ENCODE data around the gene CUL4B.
"Not testable (repeated sequence)": the region's sequence is repeated elsewhere in the genome, so short reads cannot be mapped to it uniquely, and the experiment has no call there.

Gene CUL4B

GRCh38 chrX:120560842-120561633 lies at the start of gene CUL4B:
Gene CUL4B (minus strand): TSS chrX:120560962. CDS start chrX:120560638, 324 bp downstream.
- no peaks in the 10 kb centered on the region for H3K9me3 ChIP-seq (ENCODE audit: control insufficient read depth, low read length)
- no peaks in the 10 kb centered on the region for H3K36me3 ChIP-seq (ENCODE audit: control insufficient read depth, insufficient read depth, low read length)
- H3K9ac ChIP-seq (ENCODE audit: low read length) = peak within 1 kb of the TSS; percentile 93
- H3K27me3 ChIP-seq (ENCODE audit: control insufficient read depth, insufficient read depth, low read length) = no peaks in the 10 kb centered on the region
- H3K4me1 ChIP-seq (ENCODE audit: control insufficient read depth, insufficient read depth, low read length) = peaks cover 16% of the 10 kb centered on the region
- H3K4me3 ChIP-seq (ENCODE audit: low read length) = peak within 1 kb of the TSS; percentile 54

GRCh38 chrX:120604361-120604782 lies 43.6 kb upstream of the CUL4B start:
- H3K4me3 ChIP-seq (ENCODE audit: low read length) = peak overlapping the region; percentile 80

GRCh38 chrX:120603707-120604360 lies 43.1 kb upstream of the CUL4B start, which contains the start of gene MCTS1:
Gene MCTS1 (plus strand): TSS chrX:120604101. CDS start chrX:120604237, 136 bp downstream.
- peak within 1 kb of the TSS; percentile 80 for H3K4me3 ChIP-seq (ENCODE audit: low read length)
- H3K9ac ChIP-seq (ENCODE audit: low read length) = peak within 1 kb of the TSS; percentile 98
- H3K36me3 ChIP-seq (ENCODE audit: control insufficient read depth, insufficient read depth, low read length) = no peaks in the 10 kb centered on the region
- H3K4me1 ChIP-seq (ENCODE audit: control insufficient read depth, insufficient read depth, low read length) = peaks cover 5% of the 10 kb centered on the region
- no peaks in the 10 kb centered on the region for H3K27me3 ChIP-seq (ENCODE audit: control insufficient read depth, insufficient read depth, low read length)
- H3K9me3 ChIP-seq (ENCODE audit: control insufficient read depth, low read length) = no peaks in the 10 kb centered on the region

More at GRCh38 chrX:120604361-120604782, 43.6 kb upstream of the CUL4B start:
- Histone ChIP-seq H3K9me3 (ENCODE audit: control insufficient read depth, low read length) (no peaks in the 10 kb centered on the region), H3K27me3 (ENCODE audit: control insufficient read depth, insufficient read depth, low read length) (no peaks in the 10 kb centered on the region), H3K36me3 (ENCODE audit: control insufficient read depth, insufficient read depth, low read length) (no peaks in the 10 kb centered on the region), H3K4me1 (ENCODE audit: control insufficient read depth, insufficient read depth, low read length) (peaks cover 5% of the 10 kb centered on the region), H3K9ac (ENCODE audit: low read length) (peak overlapping the region; percentile 98)

GRCh38 chrX:120585702-120586101 lies 24.9 kb upstream of the CUL4B start:
- Histone ChIP-seq H3K27me3 (ENCODE audit: control insufficient read depth, insufficient read depth, low read length) (no peaks in the 10 kb centered on the region), H3K9me3 (ENCODE audit: control insufficient read depth, low read length) (no peaks in the 10 kb centered on the region), H3K4me3 (ENCODE audit: low read length) (no peak overlapping the region), H3K9ac (ENCODE audit: low read length) (no peak overlapping the region), H3K4me1 (ENCODE audit: control insufficient read depth, insufficient read depth, low read length) (no peaks in the 10 kb centered on the region), H3K36me3 (ENCODE audit: control insufficient read depth, insufficient read depth, low read length) (no peaks in the 10 kb centered on the region)

GRCh38 chrX:120575379-120576114 lies 14.8 kb upstream of the CUL4B start:
- no peaks in the 10 kb centered on the region for H3K27me3 ChIP-seq (ENCODE audit: control insufficient read depth, insufficient read depth, low read length)
- no peaks in the 10 kb centered on the region for H3K4me1 ChIP-seq (ENCODE audit: control insufficient read depth, insufficient read depth, low read length)
- no peak overlapping the region for H3K4me3 ChIP-seq (ENCODE audit: low read length)
- H3K9me3 ChIP-seq (ENCODE audit: control insufficient read depth, low read length) = no peaks in the 10 kb centered on the region
- no peaks in the 10 kb centered on the region for H3K36me3 ChIP-seq (ENCODE audit: control insufficient read depth, insufficient read depth, low read length)
- H3K9ac ChIP-seq (ENCODE audit: low read length) = no peak overlapping the region

GRCh38 chrX:120573806-120574205 lies 13.0 kb upstream of the CUL4B start:
- not testable (repeated sequence) for H3K9ac ChIP-seq (ENCODE audit: low read length); H3K27me3 ChIP-seq (ENCODE audit: control insufficient read depth, insufficient read depth, low read length); H3K4me1 ChIP-seq (ENCODE audit: control insufficient read depth, insufficient read depth, low read length); H3K36me3 ChIP-seq (ENCODE audit: control insufficient read depth, insufficient read depth, low read length); H3K9me3 ChIP-seq (ENCODE audit: control insufficient read depth, low read length); H3K4me3 ChIP-seq (ENCODE audit: low read length)

- Histone ChIP-seq H3K9ac (ENCODE audit: low read length) (no peak overlapping the region), H3K9me3 (ENCODE audit: control insufficient read depth, low read length) (no peaks in the 10 kb centered on the region), H3K27me3 (ENCODE audit: control insufficient read depth, insufficient read depth, low read length) (no peaks in the 10 kb centered on the region), H3K36me3 (ENCODE audit: control insufficient read depth, insufficient read depth, low read length) (no peaks in the 10 kb centered on the region), H3K4me3 (ENCODE audit: low read length) (no peak overlapping the region), H3K4me1 (ENCODE audit: control insufficient read depth, insufficient read depth, low read length) (peaks cover 4% of the 10 kb centered on the region)
Observed at GRCh38 chrX:120570011-120570600, 9.3 kb upstream of the CUL4B start.

- Histone ChIP-seq H3K27me3 (ENCODE audit: control insufficient read depth, insufficient read depth, low read length) (no peaks in the 10 kb centered on the region), H3K9ac (ENCODE audit: low read length) (no peak overlapping the region), H3K36me3 (ENCODE audit: control insufficient read depth, insufficient read depth, low read length) (no peaks in the 10 kb centered on the region), H3K4me1 (ENCODE audit: control insufficient read depth, insufficient read depth, low read length) (peaks cover 4% of the 10 kb centered on the region), H3K4me3 (ENCODE audit: low read length) (no peak overlapping the region), H3K9me3 (ENCODE audit: control insufficient read depth, low read length) (no peaks in the 10 kb centered on the region)
Observed at GRCh38 chrX:120568609-120569008, 7.8 kb upstream of the CUL4B start.

GRCh38 chrX:120568035-120568434 lies 7.3 kb upstream of the CUL4B start:
- Histone ChIP-seq H3K9ac (ENCODE audit: low read length) (no peak overlapping the region), H3K36me3 (ENCODE audit: control insufficient read depth, insufficient read depth, low read length) (no peaks in the 10 kb centered on the region), H3K27me3 (ENCODE audit: control insufficient read depth, insufficient read depth, low read length) (no peaks in the 10 kb centered on the region), H3K9me3 (ENCODE audit: control insufficient read depth, low read length) (no peaks in the 10 kb centered on the region), H3K4me3 (ENCODE audit: low read length) (no peak overlapping the region), H3K4me1 (ENCODE audit: control insufficient read depth, insufficient read depth, low read length) (peaks cover 8% of the 10 kb centered on the region)

GRCh38 chrX:120566817-120567216 lies 6.1 kb upstream of the CUL4B start:
- Histone ChIP-seq H3K27me3 (ENCODE audit: control insufficient read depth, insufficient read depth, low read length) (no peaks in the 10 kb centered on the region), H3K36me3 (ENCODE audit: control insufficient read depth, insufficient read depth, low read length) (no peaks in the 10 kb centered on the region), H3K9ac (ENCODE audit: low read length) (no peak overlapping the region), H3K9me3 (ENCODE audit: control insufficient read depth, low read length) (no peaks in the 10 kb centered on the region), H3K4me1 (ENCODE audit: control insufficient read depth, insufficient read depth, low read length) (peaks cover 20% of the 10 kb centered on the region), H3K4me3 (ENCODE audit: low read length) (no peak overlapping the region)

GRCh38 chrX:120564925-120565324 lies 4.2 kb upstream of the CUL4B start:
- Histone ChIP-seq H3K9ac (ENCODE audit: low read length) (no peak overlapping the region), H3K36me3 (ENCODE audit: control insufficient read depth, insufficient read depth, low read length) (no peaks in the 10 kb centered on the region), H3K4me1 (ENCODE audit: control insufficient read depth, insufficient read depth, low read length) (peaks cover 20% of the 10 kb centered on the region), H3K9me3 (ENCODE audit: control insufficient read depth, low read length) (no peaks in the 10 kb centered on the region), H3K4me3 (ENCODE audit: low read length) (no peak overlapping the region), H3K27me3 (ENCODE audit: control insufficient read depth, insufficient read depth, low read length) (no peaks in the 10 kb centered on the region)
